RWPE2 (cell line): ENCODE data around the gene COLEC12.

Experiments used
- ATAC-seq: fragments of 200-7000 bp; cut with Tn5 transposase; 3 replicates; pipeline ENCODE4 v1.9.1; 2021; ENCODE audit warnings: low read depth
- DNase-seq: peaks from one replicate; pipeline ENCODE4 v3.0.0-alpha.2; 2020; ENCODE audit warnings: low spot score
- H3K27ac ChIP-seq: fragments of 450-650 bp; 2 replicates; pipeline ENCODE4 v1.5.1; 2017; ENCODE audit warnings: mild to moderate bottlenecking; ENCODE audit not compliant: poor library complexity, severe bottlenecking
- H3K27me3 ChIP-seq: fragments of 250-450 bp; sonication (Bioruptor Pico); 2 replicates; pipeline ENCODE4 v1.5.1; 2021; ENCODE audit warnings: mild to moderate bottlenecking, moderate library complexity; ENCODE audit not compliant: insufficient read depth, poor library complexity, severe bottlenecking
- H3K36me3 ChIP-seq: fragments of 250-450 bp; sonication (Bioruptor Pico); 2 replicates; pipeline ENCODE4 v1.5.1; 2020; ENCODE audit warnings: low read depth, mild to moderate bottlenecking, moderate library complexity
- H3K4me1 ChIP-seq: fragments of 250-450 bp; sonication (Bioruptor Pico); 2 replicates; pipeline ENCODE4 v1.5.1; 2021; ENCODE audit warnings: mild to moderate bottlenecking, moderate library complexity; ENCODE audit not compliant: insufficient read depth, poor library complexity, severe bottlenecking
- H3K4me3 ChIP-seq: fragments of 250-450 bp; sonication (Bioruptor Pico); 2 replicates; pipeline ENCODE4 v1.5.1; 2021; ENCODE audit warnings: mild to moderate bottlenecking, moderate library complexity; ENCODE audit not compliant: severe bottlenecking
- H3K9me3 ChIP-seq: fragments of 250-450 bp; sonication (Bioruptor Pico); 2 replicates; pipeline ENCODE4 v1.5.1; 2021; ENCODE audit warnings: mild to moderate bottlenecking, moderate library complexity; ENCODE audit not compliant: severe bottlenecking
- TF ChIP-seq, protein P1 (sequence below): fragments of 450-650 bp; IDR thresholded peaks from one replicate; pipeline ENCODE4 v1.5.1; 2017; ENCODE audit warnings: mild to moderate bottlenecking, moderate library complexity; ENCODE audit not compliant: poor library complexity, severe bottlenecking

COLEC12 gene

GRCh38 chr18:515156-515815 lies 14.8 kb upstream of the COLEC12 start:
- Histone ChIP-seq H3K27me3 (no peaks in the 10 kb centered on the region), H3K4me1 (no peaks in the 10 kb centered on the region), H3K36me3 (no peaks in the 10 kb centered on the region), H3K4me3 (no peak overlapping the region), H3K27ac (no peak overlapping the region), H3K9me3 (no peaks in the 10 kb centered on the region)
- DNase-seq, result no peak
- ATAC-seq, result no peak
- TF ChIP-seq, protein P1, sequence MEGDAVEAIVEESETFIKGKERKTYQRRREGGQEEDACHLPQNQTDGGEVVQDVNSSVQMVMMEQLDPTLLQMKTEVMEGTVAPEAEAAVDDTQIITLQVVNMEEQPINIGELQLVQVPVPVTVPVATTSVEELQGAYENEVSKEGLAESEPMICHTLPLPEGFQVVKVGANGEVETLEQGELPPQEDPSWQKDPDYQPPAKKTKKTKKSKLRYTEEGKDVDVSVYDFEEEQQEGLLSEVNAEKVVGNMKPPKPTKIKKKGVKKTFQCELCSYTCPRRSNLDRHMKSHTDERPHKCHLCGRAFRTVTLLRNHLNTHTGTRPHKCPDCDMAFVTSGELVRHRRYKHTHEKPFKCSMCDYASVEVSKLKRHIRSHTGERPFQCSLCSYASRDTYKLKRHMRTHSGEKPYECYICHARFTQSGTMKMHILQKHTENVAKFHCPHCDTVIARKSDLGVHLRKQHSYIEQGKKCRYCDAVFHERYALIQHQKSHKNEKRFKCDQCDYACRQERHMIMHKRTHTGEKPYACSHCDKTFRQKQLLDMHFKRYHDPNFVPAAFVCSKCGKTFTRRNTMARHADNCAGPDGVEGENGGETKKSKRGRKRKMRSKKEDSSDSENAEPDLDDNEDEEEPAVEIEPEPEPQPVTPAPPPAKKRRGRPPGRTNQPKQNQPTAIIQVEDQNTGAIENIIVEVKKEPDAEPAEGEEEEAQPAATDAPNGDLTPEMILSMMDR, result no peak

DNA sequence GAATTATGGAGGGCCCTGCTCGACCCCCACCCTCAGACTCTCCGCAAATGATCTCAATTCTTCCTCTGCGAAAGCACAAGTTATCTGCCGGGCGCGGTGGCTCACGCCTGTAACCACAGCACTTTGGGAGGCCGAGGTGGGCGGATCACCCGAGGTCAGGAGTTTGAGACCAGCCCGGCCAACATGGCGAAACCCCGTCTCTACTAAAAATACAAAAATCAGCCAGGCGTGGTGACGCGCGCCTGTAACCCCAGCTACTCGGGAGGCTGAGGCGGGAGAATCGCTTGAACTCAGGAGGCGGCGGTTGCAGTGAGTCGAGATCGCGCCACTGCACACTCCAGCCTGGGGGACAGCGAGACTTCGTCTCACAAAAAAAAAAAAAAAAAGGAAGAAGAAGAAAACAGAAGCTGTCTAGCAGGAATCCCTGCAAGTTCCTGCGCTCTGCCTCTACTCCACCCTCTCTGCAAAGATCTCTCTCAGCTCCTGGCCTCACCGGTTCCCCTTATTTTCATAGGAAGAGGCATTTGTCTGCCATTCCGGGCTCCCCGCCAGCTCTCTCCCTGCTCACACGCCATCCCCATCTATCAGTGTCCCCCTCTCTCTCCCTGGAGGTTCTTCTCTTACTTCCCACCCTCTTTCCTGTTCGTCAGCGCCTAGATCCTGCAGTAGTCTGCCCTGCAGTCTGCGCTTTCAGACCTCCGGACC lies 13.5 kb upstream of the COLEC12 start:
- ATAC-seq, result no peak
- H3K4me3 ChIP-seq, result no peak overlapping the region

DNA sequence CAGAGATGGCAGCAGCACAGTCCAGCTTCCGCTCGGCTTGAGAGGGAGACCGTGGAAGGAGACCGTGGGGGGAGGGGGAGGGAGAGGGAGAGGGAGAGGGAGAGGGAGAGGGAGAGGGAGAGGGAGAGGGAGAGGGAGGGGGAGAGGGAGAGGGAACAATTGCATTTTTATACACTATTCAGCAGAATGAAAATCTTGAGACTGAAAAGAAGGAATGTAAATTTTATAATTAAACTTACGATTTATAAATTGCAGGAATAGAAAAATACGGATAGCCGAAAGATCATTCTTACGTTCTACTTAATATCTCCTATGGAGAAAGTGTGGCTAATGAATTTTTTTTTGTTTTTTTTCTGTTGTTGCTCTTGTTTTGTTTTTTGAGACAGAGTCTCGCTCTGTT lies 12.5 kb upstream of the COLEC12 start:
- ATAC-seq, result no peak
- Histone ChIP-seq H3K9me3 (no peaks in the 10 kb centered on the region), H3K4me1 (no peaks in the 10 kb centered on the region), H3K27ac (no peak overlapping the region), H3K27me3 (no peaks in the 10 kb centered on the region), H3K36me3 (no peaks in the 10 kb centered on the region), H3K4me3 (no peak overlapping the region)
- no peak for DNase-seq
- TF ChIP-seq, protein P1, result no peak

More for the DNA sequence above, 13.5 kb upstream of the COLEC12 start:
- Histone ChIP-seq H3K4me1 (no peaks in the 10 kb centered on the region), H3K36me3 (no peaks in the 10 kb centered on the region), H3K27ac (no peak overlapping the region), H3K27me3 (no peaks in the 10 kb centered on the region), H3K9me3 (no peaks in the 10 kb centered on the region)
- TF ChIP-seq, protein P1, result no peak
- DNase-seq, result no peak

GRCh38 chr18:508835-509234 lies 8.3 kb upstream of the COLEC12 start:
- DNase-seq (no peak), ATAC-seq (no peak)
- no peaks in the 10 kb centered on the region for H3K27me3 ChIP-seq
- H3K27ac ChIP-seq, result no peak overlapping the region
- TF ChIP-seq, protein P1, result no peak
- no peaks in the 10 kb centered on the region for H3K36me3 ChIP-seq
- no peak overlapping the region for H3K4me3 ChIP-seq
- H3K9me3 ChIP-seq, result no peaks in the 10 kb centered on the region
- no peaks in the 10 kb centered on the region for H3K4me1 ChIP-seq

DNA sequence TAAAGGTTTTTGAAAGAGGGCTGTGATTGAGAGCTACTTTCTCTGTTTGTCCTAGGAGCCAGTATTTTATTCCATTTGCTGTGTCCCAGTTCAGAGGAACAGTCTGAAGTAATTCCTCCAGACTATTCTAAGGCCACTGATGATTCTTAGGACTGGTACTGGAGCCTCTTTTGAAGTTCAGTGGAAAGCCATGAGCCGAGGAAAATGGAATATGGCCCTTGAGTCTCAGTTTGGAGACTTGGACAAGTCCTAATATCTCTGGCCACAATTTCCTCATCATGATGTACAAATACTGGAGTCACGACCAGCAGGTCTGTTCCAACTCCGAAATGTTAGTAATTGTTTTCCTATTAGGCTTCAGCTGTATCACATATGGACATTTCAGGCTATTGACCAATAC lies 7.1 kb upstream of the COLEC12 start:
- DNase-seq (no peak), ATAC-seq (no peak)
- Histone ChIP-seq H3K9me3 (no peaks in the 10 kb centered on the region), H3K27ac (no peak overlapping the region), H3K4me1 (no peaks in the 10 kb centered on the region), H3K4me3 (no peak overlapping the region), H3K27me3 (no peaks in the 10 kb centered on the region), H3K36me3 (no peaks in the 10 kb centered on the region)
- TF ChIP-seq, protein P1, result no peak
